WERI-Rb-1 (cell line): ENCODE results near the gene FRMPD2.

Experiments used
- DNase-seq: peaks from one replicate; pipeline ENCODE4 v3.0.0-alpha.2; 2020
- H3K27ac ChIP-seq: fragments of 250-450 bp; sonication (Bioruptor Pico); 2 replicates; pipeline ENCODE4 v1.5.1; 2020; ENCODE audit warnings: mild to moderate bottlenecking, moderate library complexity
- H3K27me3 ChIP-seq: fragments of 250-450 bp; sonication (Bioruptor Pico); 2 replicates; pipeline ENCODE4 v1.5.1; 2021; ENCODE audit warnings: mild to moderate bottlenecking, low read depth, moderate library complexity; ENCODE audit not compliant: insufficient read depth, severe bottlenecking
- H3K36me3 ChIP-seq: fragments of 250-450 bp; sonication (Bioruptor Pico); 2 replicates; pipeline ENCODE4 v1.5.1; 2020; ENCODE audit warnings: mild to moderate bottlenecking, moderate library complexity
- H3K4me3 ChIP-seq: 2 replicates; pipeline ENCODE4 v1.5.1; 2011; ENCODE audit warnings: low read depth, mild to moderate bottlenecking, control low read depth, low read length
- H3K9me3 ChIP-seq: fragments of 250-450 bp; sonication (Bioruptor Pico); 2 replicates; pipeline ENCODE4 v1.5.1; 2021; ENCODE audit warnings: mild to moderate bottlenecking, moderate library complexity; ENCODE audit not compliant: severe bottlenecking
- TF ChIP-seq, protein P1 (sequence below): IDR thresholded peaks from 2 replicates; pipeline ENCODE4 v1.5.1; 2011; ENCODE audit warnings: low read depth, mild to moderate bottlenecking, control low read depth, inconsistent platforms, low read length

FRMPD2 gene

DNA sequence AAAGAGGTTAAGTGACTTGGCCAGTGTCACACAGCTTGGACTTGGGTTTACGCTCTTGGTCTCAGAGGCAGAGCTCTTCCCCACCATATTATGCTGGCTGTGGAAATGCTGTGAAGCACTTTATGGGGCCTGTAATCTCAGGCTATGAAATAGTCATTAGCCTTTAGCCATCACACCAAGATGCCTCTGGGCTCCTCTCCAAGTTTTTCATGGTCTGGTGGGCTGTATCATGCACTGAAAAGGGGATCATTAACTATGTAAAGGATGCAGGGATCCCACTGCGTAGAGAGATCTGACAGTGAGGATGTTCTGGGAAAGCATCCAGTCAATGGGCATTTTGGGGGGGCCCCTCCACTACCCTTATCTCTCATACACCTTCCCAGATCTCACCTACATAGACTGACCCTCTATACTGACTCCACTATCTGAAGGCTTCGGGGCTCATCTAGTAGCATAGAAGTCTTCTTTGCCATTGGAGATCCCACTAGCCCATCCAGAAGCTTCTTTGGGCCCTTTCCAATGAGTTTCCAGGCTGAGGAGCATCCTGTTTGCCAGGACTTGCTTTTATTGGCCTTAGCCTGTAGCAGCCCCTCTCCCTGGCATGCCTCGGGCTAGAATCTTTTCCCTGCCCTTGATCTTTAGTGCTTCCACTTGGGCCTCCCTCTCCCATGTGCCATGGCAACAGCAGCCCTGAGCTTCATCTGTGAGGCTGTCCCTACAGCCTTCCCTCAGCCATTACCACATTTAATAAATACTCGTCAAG is 19.6 kb downstream of the FRMPD2 start:
- TF ChIP-seq, protein P1, sequence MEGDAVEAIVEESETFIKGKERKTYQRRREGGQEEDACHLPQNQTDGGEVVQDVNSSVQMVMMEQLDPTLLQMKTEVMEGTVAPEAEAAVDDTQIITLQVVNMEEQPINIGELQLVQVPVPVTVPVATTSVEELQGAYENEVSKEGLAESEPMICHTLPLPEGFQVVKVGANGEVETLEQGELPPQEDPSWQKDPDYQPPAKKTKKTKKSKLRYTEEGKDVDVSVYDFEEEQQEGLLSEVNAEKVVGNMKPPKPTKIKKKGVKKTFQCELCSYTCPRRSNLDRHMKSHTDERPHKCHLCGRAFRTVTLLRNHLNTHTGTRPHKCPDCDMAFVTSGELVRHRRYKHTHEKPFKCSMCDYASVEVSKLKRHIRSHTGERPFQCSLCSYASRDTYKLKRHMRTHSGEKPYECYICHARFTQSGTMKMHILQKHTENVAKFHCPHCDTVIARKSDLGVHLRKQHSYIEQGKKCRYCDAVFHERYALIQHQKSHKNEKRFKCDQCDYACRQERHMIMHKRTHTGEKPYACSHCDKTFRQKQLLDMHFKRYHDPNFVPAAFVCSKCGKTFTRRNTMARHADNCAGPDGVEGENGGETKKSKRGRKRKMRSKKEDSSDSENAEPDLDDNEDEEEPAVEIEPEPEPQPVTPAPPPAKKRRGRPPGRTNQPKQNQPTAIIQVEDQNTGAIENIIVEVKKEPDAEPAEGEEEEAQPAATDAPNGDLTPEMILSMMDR = no peak
- Histone ChIP-seq H3K36me3 (no peaks in the 10 kb centered on the region), H3K9me3 (peaks cover 2% of the 10 kb centered on the region), H3K4me3 (no peak overlapping the region), H3K27me3 (no peaks in the 10 kb centered on the region), H3K27ac (no peak overlapping the region)
- no peak for DNase-seq

DNA sequence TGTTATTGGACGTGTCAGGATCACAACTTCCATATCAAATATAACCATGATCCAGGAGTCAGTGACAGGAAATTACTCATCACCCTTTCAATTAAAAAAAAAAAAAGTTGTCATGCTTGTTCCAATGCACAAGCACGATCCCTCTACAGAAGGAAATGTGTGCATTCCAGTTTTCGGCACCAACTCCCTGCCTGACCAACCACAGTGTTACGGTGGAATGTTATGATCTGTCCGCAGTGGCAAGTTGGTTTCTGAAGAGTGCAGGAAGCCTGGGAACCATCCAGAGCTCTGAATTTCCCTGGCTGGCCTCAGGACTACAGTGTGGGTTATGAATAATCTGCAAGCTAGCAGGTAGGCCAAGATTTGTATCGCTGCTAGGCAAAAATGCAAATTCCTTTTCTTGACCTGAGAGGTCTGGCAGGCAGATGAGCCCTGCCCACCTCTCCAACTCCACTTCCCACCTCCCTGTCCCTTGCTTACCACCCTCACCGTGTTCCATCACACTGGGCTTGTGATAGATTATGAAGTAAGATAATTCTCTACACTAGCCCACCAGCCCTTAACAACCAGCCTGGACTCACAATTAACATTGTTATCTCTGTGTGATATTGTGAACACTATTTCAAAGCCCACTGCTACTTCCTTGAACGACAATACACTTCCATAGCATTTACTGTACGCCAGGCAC is 20.4 kb downstream of the FRMPD2 start:
- no peak for DNase-seq
- H3K27me3 ChIP-seq = no peaks in the 10 kb centered on the region
- TF ChIP-seq, protein P1 = no peak

DNA sequence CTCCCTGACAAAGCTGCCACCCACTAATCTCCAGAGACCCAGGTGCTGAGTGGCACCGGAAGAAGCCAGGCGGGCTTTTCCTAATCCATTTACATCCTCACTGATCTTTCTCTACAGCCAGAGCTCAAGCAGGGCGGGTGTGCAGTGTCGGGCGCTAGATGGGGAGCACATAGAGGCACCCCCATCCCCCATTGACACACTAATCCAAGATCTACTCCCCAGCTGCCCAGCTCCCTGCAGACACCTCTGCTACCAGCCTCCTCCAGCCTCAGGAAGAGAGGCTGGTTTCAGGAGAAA is 22.2 kb downstream of the FRMPD2 start:
- TF ChIP-seq, protein P1 = no peak
- Histone ChIP-seq H3K9me3 (peaks cover 2% of the 10 kb centered on the region), H3K27ac (peak overlapping the region; percentile 70), H3K36me3 (no peaks in the 10 kb centered on the region), H3K4me3 (peak overlapping the region; percentile 28), H3K27me3 (no peaks in the 10 kb centered on the region)
- DNase-seq = peak; percentile 90

More for the DNA sequence above, 20.4 kb downstream of the FRMPD2 start:
- Histone ChIP-seq H3K27ac (no peak overlapping the region), H3K36me3 (no peaks in the 10 kb centered on the region), H3K9me3 (peaks cover 2% of the 10 kb centered on the region), H3K4me3 (no peak overlapping the region)

DNA sequence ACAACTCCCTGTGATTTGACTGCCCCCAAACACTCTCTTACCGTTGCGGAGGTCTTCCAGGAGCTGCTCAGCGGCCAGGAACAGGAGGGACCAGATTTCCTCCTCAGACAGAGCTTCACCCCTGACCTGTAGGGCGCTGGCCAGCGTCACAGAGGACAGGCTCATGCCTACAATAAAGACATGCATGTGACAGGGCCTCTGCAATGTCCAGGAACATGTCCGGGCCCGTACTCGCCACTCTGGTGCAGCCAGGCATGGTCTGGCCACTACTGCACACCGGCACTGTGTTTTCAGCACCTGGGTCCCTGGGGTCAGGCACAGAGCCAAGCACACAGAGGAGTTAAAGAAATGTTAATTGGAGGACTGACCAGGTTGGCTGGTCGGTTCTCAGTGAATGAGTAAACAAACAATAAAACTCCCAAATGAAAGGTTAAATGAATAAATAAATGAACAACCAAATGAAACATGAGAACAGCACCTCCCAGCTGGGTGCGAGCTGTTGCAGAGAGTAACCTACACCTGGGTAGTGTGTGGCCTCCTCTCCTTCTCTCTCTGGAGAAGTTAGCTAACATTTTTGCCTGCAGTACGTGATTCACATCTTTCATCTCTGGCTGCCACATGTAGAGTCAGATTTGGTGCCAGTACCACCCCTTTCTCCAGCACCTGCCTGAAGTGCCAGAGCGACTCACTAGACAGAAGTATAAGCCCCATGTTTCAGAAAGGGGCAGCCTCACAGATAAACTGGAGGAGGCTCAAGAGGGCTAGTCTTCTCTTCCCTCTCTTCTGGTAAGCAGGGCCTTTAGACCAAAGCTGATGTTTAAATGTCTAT is 22.8 kb downstream of the FRMPD2 start:
- peak; percentile 46 for DNase-seq
- Histone ChIP-seq H3K27ac (peak overlapping the region; percentile 70), H3K36me3 (no peaks in the 10 kb centered on the region), H3K27me3 (no peaks in the 10 kb centered on the region), H3K9me3 (peaks cover 2% of the 10 kb centered on the region), H3K4me3 (no peak overlapping the region)
- TF ChIP-seq, protein P1 = no peak

DNA sequence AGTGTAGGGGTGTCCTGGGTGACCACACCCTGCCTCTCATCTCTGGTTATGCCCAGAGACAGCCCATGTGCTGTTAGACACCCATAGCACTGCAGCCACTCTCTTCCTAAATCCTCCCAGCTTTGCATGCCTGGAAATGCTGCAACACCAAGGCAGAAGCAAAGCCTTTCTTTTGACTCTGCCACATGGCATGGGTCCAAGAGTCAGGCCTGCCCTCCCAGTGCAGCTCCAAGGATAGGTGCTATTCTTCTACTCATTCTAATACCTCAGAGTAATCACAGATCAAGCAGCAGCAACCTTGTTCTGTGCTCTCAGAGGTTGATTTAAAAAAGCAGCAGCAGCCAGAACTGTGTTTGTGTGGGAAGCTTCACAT is 23.4 kb downstream of the FRMPD2 start:
- H3K27ac ChIP-seq = peak overlapping the region; percentile 70
- H3K4me3 ChIP-seq = no peak overlapping the region
- TF ChIP-seq, protein P1 = no peak
- H3K27me3 ChIP-seq = no peaks in the 10 kb centered on the region
- no peaks in the 10 kb centered on the region for H3K36me3 ChIP-seq
- peak; percentile 18 for DNase-seq
- peaks cover 2% of the 10 kb centered on the region for H3K9me3 ChIP-seq
